ENCODE measurements around the gene MVD. TPM values are rescaled to one million over a fixed set of nuclear protein-coding genes. Genes with fewer than 3 reads are reported as not detected.

Gene MVD
- total and polyA plus RNA-seq, 2 of the 4 experiments (the other 2 are of a cell fraction) = 18.3 to 28.4 TPM

DNA sequence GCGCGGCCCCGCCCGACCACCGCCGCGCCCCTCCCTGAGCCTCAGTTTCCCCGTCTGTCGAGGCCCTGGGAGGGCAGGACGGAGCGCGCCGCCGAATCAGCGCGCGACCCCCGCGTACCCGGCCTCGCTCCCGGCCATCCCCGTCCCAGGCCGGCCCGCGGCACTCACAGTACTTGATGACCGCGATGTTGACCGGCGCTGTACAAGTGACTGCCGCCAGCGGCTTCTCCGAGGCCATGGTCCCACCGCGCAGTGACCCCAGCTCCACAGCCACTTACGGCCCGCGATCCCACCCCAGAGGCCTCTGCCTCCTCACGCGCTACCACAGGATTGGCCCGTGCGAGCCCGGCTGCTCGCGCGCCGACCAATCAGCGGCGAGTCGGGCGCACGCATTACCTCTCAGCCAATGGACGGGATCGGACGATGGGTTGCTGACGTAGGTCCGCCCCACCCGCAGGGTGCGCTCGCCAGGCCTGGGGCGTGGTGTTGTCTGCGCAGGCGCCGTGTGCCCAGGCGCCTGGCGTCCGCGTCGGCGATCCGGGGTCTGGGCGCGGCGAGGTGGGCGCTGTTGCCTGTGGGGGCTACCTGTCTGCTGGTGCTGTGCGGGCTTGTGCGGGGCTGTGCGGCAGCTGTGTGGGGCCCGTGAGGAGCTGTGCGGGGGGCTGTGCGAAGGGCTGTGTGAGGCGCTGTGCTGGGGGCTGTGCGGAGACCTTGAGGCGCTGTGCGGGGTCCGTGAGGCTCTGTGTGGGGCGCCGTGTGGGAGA lies at the start of gene MVD (continued):
- TF ChIP-seq, protein P1, sequence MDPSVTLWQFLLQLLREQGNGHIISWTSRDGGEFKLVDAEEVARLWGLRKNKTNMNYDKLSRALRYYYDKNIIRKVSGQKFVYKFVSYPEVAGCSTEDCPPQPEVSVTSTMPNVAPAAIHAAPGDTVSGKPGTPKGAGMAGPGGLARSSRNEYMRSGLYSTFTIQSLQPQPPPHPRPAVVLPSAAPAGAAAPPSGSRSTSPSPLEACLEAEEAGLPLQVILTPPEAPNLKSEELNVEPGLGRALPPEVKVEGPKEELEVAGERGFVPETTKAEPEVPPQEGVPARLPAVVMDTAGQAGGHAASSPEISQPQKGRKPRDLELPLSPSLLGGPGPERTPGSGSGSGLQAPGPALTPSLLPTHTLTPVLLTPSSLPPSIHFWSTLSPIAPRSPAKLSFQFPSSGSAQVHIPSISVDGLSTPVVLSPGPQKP (IDR thresholded peaks at IDR 0.05; ENCODE audit: borderline replicate concordance, low read depth, low read length) = no peak
- TF ChIP-seq FOS (IDR thresholded peaks at IDR 0.05; ENCODE audit: low read depth, low read length) (peak; percentile 56; the same call in 1 of the 2 replicates), NFE2L2 (IDR thresholded peaks at IDR 0.05; ENCODE audit: low read depth, low read length) (no peak)

DNA sequence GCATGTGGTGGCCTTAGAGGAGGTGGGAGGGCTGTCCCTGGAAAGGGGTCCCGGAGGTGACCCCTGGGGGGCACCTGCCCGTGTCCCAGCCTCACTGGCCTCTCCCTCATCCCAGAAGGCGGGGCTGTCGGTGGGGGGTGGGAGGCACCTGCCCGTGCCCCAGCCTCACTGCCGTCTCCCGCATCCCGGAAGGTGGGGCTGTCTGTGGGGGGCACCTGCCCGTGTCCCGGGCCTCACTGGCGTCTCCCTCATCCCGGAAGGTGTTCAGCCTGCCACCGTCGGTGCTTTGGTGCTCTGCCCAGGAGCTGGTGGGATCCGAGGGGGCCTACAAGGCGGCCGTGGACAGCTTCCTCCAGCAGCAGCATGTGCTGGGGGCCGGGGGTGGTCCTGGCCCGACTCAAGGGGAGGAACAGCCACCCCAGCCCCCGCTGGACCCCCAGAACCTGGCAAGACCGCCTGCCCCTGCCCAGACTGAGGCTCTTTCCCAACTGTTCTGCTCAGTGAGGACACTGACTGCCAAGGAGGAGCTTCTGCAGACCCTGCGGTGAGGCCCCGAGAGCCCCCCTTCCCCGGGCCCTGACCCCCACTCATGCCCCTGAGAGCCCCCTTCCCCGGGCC lies 49.6 kb upstream of the MVD start:
- 67% methylated on average over 8 of the region's 25 CpGs; no CpG with 5 or more reads in 1 of the 2 experiments for WGBS, 2 experiments (ENCODE audit: extremely low coverage in 2 of 2, insufficient read length in 1 of 2)
- no peaks in the 10 kb centered on the region for H3K27me3 ChIP-seq (ENCODE audit: control insufficient read depth, insufficient read depth, low read length)
- POLR2A ChIA-PET (ENCODE audit: unreplicated experiment) = no interaction called here

More for the DNA sequence above, 49.6 kb upstream of the MVD start:
- H2AK5ac ChIP-seq (ENCODE audit: low read depth, low read length) = no peak overlapping the region
- intact Hi-C loops (cut with micrococcal nuclease) (no loop called here), dilution Hi-C loops (cut with HindIII; ENCODE audit: low sequenced_read_pairs, unreplicated experiment) (no loop called here), in situ Hi-C loops (cut with MboI; ENCODE audit: low sequenced_read_pairs) (no loop called here)
- H3K56ac ChIP-seq (ENCODE audit: extremely low read depth, insufficient read depth, low read length) = no peak overlapping the region
- no peak overlapping the region for H3K4me2 ChIP-seq (ENCODE audit: low read depth, low read length)
- H3K36me3 ChIP-seq (ENCODE audit: control insufficient read depth, insufficient read depth, low read length) = peaks cover 43% of the 10 kb centered on the region
- H2BK5ac ChIP-seq (ENCODE audit: low read depth, low read length, poor library complexity, severe bottlenecking) = no peak overlapping the region
- no peak overlapping the region for H4K5ac ChIP-seq (ENCODE audit: low read depth, low read length)
- no peak overlapping the region for H2BK20ac ChIP-seq (ENCODE audit: low read depth, low read length)
- no peak for ATAC-seq (ENCODE audit: low read depth)
- H3K4me1 ChIP-seq (ENCODE audit: control insufficient read depth, insufficient read depth, low read length) = no peaks in the 10 kb centered on the region
- no peak overlapping the region for H3K14ac ChIP-seq (replicated peaks; ENCODE audit: low read depth, low read length)
- H4K91ac ChIP-seq (ENCODE audit: insufficient read depth, low read depth, low read length) = no peak overlapping the region
- H3K9ac ChIP-seq (ENCODE audit: low read depth, low read length) = no peak overlapping the region
- H3K18ac ChIP-seq (ENCODE audit: low read depth, low read length) = no peak overlapping the region
- no peak overlapping the region for H4K8ac ChIP-seq (ENCODE audit: low read depth in 2 of 2, low read length in 2 of 2)
- no peak for TF ChIP-seq RFX5 (IDR thresholded peaks at IDR 0.05; ENCODE audit: low read depth, low read length)
- TF ChIP-seq POLR2A (IDR thresholded peaks at IDR 0.05; ENCODE audit: low read depth, low read length) = no peak
- no peak for TF ChIP-seq FOS (IDR thresholded peaks at IDR 0.05; ENCODE audit: low read depth, low read length)
- no peak for TF ChIP-seq SMC3 (IDR thresholded peaks at IDR 0.05; ENCODE audit: low read depth, low read length)
- no peak for TF ChIP-seq RCOR1 (IDR thresholded peaks at IDR 0.05; ENCODE audit: insufficient replicate concordance, low read length)
- TF ChIP-seq RAD21 (IDR thresholded peaks at IDR 0.05; ENCODE audit: low read length) = no peak
- TF ChIP-seq CHD1 (IDR thresholded peaks at IDR 0.05; ENCODE audit: low read depth, low read length) = no peak
- TF ChIP-seq NFE2L2 (IDR thresholded peaks at IDR 0.05; ENCODE audit: low read depth, low read length) = no peak
- no peak for TF ChIP-seq MAFK (IDR thresholded peaks at IDR 0.05; ENCODE audit: low read depth, low read length)
- TF ChIP-seq, protein P1 (IDR thresholded peaks at IDR 0.05; ENCODE audit: borderline replicate concordance, low read depth, low read length) = no peak
- H4K20me1 ChIP-seq (ENCODE audit: insufficient read depth, low read length) = peaks cover 43% of the 10 kb centered on the region
- H2AK9ac ChIP-seq (replicated peaks; ENCODE audit: low read depth, low read length, poor library complexity) = no peak overlapping the region
- no peaks in the 10 kb centered on the region for H3K9me1 ChIP-seq (ENCODE audit: insufficient read depth, low read length)
- BruUV-seq (replicated peaks) = no TSS peak
- H3K79me1 ChIP-seq (ENCODE audit: low read depth in 1 of 2, low read length in 2 of 2) = peaks cover 7 to 46% of the 10 kb centered on the region in 2 experiments; a peak in 3 of 4 replicates
- no peak overlapping the region for H2BK120ac ChIP-seq (ENCODE audit: low read depth, low read length)
- H3K23ac ChIP-seq (ENCODE audit: low read depth, low read length) = no peak overlapping the region
- no peaks in the 10 kb centered on the region for H3K9me3 ChIP-seq (ENCODE audit: control insufficient read depth, insufficient read depth, low read length)
- no peak overlapping the region for H3K4ac ChIP-seq (ENCODE audit: low read depth, low read length)
- no peak overlapping the region for H2BK15ac ChIP-seq (ENCODE audit: low read depth, low read length)
- CTCF ChIA-PET = no interaction called here
- no peak for DNase-seq
- no peak overlapping the region for H3K27ac ChIP-seq (ENCODE audit: insufficient read depth, low read length)
- H2AFZ ChIP-seq (replicated peaks; ENCODE audit: low read length, poor library complexity) = no peak overlapping the region
- H3K4me3 ChIP-seq (ENCODE audit: insufficient read depth, low read depth, low read length) = no peak overlapping the region
